Peyer's patch (tissue), 4 donors: ENCODE results near the gene MSI2.

ENCODE experiments used
- CTCF ChIP-seq, 6 experiments: fragments of 450-650 bp in 4 of 6; fragments of 200-600 bp in 2 of 6; sonication (generic) in 1 of 6; IDR thresholded peaks; one replicate each; pipeline ENCODE4 v1.5.1; 2017 to 2019; ENCODE audit warnings: antibody characterized with exemption in 6 of 6, mild to moderate bottlenecking in 3 of 6, moderate library complexity in 1 of 6
- POLR2A ChIP-seq, 2 donors: fragments of 450-650 bp; IDR thresholded peaks; one replicate each; pipeline ENCODE4 v1.5.1; 2017; ENCODE audit warnings: antibody characterized with exemption in 2 of 2, mild to moderate bottlenecking in 2 of 2, moderate library complexity in 2 of 2

GRCh38 chr17:57531648-57532504 is 275.6 kb downstream of the MSI2 start:
- no peak for TF ChIP-seq CTCF (IDR thresholded peaks at IDR 0.05)
- TF ChIP-seq POLR2A (IDR thresholded peaks at IDR 0.05) = no peak
